WTC11 (cell line): ENCODE data around the gene SLC6A18. TPM values are rescaled to one million over a fixed set of nuclear protein-coding genes. Genes with fewer than 3 reads are reported as not detected.

Experiments used
- ATAC-seq: fragments of 200-7000 bp; cut with Tn5 transposase; 2 replicates; pipeline ENCODE4 v1.10.0; 2021; ENCODE audit warnings: mild to moderate bottlenecking, moderate library complexity
- CTCF ChIA-PET: fragments of 300-600 bp; sonication (Branson Sonifier 250); formaldehyde crosslinking; loops from one replicate; lab custom pipeline; 2021; ENCODE audit warnings: antibody characterized with exemption; lab: Charles Lee
- POLR2A ChIA-PET: fragments of 350-600 bp; sonication (Branson Sonifier 250); formaldehyde crosslinking; loops from one replicate; lab custom pipeline; 2021; ENCODE audit warnings: antibody characterized with exemption; lab: Charles Lee
- DNase-seq: peaks from one replicate; pipeline ENCODE4 v3.0.0; 2021; ENCODE audit warnings: low spot score
- H3K27ac Mint-ChIP-seq: 2 replicates; pipeline ENCODE4 v1.8.0; 2021; ENCODE audit warnings: mixed read lengths
- H3K27me3 Mint-ChIP-seq: 2 replicates; pipeline ENCODE4 v1.8.0; 2021; ENCODE audit warnings: low read depth, mild to moderate bottlenecking, moderate library complexity, mixed read lengths
- H3K36me3 Mint-ChIP-seq: 2 replicates; pipeline ENCODE4 v1.8.0; 2021; ENCODE audit warnings: mixed read lengths
- H3K4me1 Mint-ChIP-seq: 2 replicates; pipeline ENCODE4 v1.8.0; 2022; ENCODE audit warnings: mixed read lengths
- H3K4me3 Mint-ChIP-seq: 2 replicates; pipeline ENCODE4 v1.8.0; 2021; ENCODE audit warnings: mild to moderate bottlenecking, moderate library complexity, mixed read lengths
- H3K9me3 Mint-ChIP-seq: 2 replicates; pipeline ENCODE4 v1.8.0; 2021; ENCODE audit warnings: mixed read lengths
- AR ChIP-seq: fragments of 250-450 bp; sonication (Bioruptor Pico); IDR thresholded peaks from 2 replicates; pipeline ENCODE4 v1.9.0; 2021; ENCODE audit warnings: mild to moderate bottlenecking
- ATF1 ChIP-seq: sonication (generic); formaldehyde crosslinking; IDR thresholded peaks from 2 replicates; pipeline ENCODE4 v1.8.1; 2023; ENCODE audit warnings: mild to moderate bottlenecking, moderate library complexity, missing genetic modification reagents
- CDX4 ChIP-seq: fragments of 250-450 bp; sonication (Bioruptor Pico); IDR thresholded peaks from 2 replicates; pipeline ENCODE4 v1.9.0; 2021; ENCODE audit warnings: moderate library complexity, mild to moderate bottlenecking, inconsistent platforms, borderline replicate concordance
- E2F1 ChIP-seq: sonication (generic); formaldehyde crosslinking; IDR thresholded peaks from 2 replicates; pipeline ENCODE4 v1.8.0; 2022; ENCODE audit warnings: mild to moderate bottlenecking, missing genetic modification reagents
- RORB ChIP-seq: fragments of 250-450 bp; sonication (Bioruptor Pico); IDR thresholded peaks from 2 replicates; pipeline ENCODE4 v1.9.0; 2021; ENCODE audit warnings: mild to moderate bottlenecking
- USF2 ChIP-seq: sonication (generic); formaldehyde crosslinking; IDR thresholded peaks from 2 replicates; pipeline ENCODE4 v1.8.1; 2023; ENCODE audit warnings: mild to moderate bottlenecking, missing genetic modification reagents, moderate library complexity
- ZBTB43 ChIP-seq: sonication (generic); formaldehyde crosslinking; IDR thresholded peaks from 2 replicates; pipeline ENCODE4 v1.8.1; 2023; ENCODE audit warnings: mild to moderate bottlenecking, missing genetic modification reagents
- ZNF138 ChIP-seq: sonication (generic); formaldehyde crosslinking; conservative IDR thresholded peaks from 2 replicates; pipeline ENCODE4 v1.8.1; 2022; ENCODE audit warnings: mild to moderate bottlenecking, moderate library complexity, missing genetic modification reagents
- ZNF512 ChIP-seq: sonication (generic); formaldehyde crosslinking; IDR thresholded peaks from 2 replicates; pipeline ENCODE4 v1.8.1; 2022; ENCODE audit warnings: missing genetic modification reagents, borderline replicate concordance
- ZNF532 ChIP-seq: fragments of 250-450 bp; sonication (Bioruptor Pico); IDR thresholded peaks from 2 replicates; pipeline ENCODE4 v1.9.0; 2021; ENCODE audit warnings: mild to moderate bottlenecking, borderline replicate concordance
- total RNA-seq: library from RNA; stranded (reverse); gene quantifications from 3 replicates; pipeline ENCODE4 v1.2.3, GENCODE V29; 2021

SLC6A18 gene
- total RNA-seq, 1 experiment from 2014 or later = not detected

GRCh38 chr5:1214936-1215220 lies 10.3 kb upstream of the SLC6A18 start:
- H3K4me3 Mint-ChIP-seq = no peak overlapping the region
- TF ChIP-seq CDX4 (CRISPR knock-in tag) = no peak
- no peak for TF ChIP-seq ATF1 (CRISPR knock-in tag)
- no peak for TF ChIP-seq ZNF512 (CRISPR knock-in tag)
- TF ChIP-seq AR (CRISPR knock-in tag) = no peak
- no peak for TF ChIP-seq E2F1
- no peak for TF ChIP-seq ZBTB43
- TF ChIP-seq ZNF138 = no peak
- no peak for TF ChIP-seq ZNF532 (CRISPR knock-in tag)
- no peak for TF ChIP-seq RORB (CRISPR knock-in tag)
- no peak for TF ChIP-seq USF2
- no peaks in the 10 kb centered on the region; the same call in 1 of the 2 replicates for H3K27me3 Mint-ChIP-seq
- DNase-seq (no peak), ATAC-seq (no peak)
- H3K36me3 Mint-ChIP-seq = no peaks in the 10 kb centered on the region
- POLR2A ChIA-PET = no interaction called here
- CTCF ChIA-PET = interaction anchor here (1.5 kb wide), 1 partner anchor 31 kb away, joined by 4 read pairs; no protein-coding TSS in a partner anchor
- peaks cover 8% of the 10 kb centered on the region for H3K9me3 Mint-ChIP-seq
- no peaks in the 10 kb centered on the region for H3K4me1 Mint-ChIP-seq
- no peak overlapping the region for H3K27ac Mint-ChIP-seq
